ENCODE results near the gene METTL23.
"Not testable (repeated sequence)": the region's sequence is repeated elsewhere in the genome, so short reads cannot be mapped to it uniquely, and the experiment has no call there.

Gene METTL23

DNA sequence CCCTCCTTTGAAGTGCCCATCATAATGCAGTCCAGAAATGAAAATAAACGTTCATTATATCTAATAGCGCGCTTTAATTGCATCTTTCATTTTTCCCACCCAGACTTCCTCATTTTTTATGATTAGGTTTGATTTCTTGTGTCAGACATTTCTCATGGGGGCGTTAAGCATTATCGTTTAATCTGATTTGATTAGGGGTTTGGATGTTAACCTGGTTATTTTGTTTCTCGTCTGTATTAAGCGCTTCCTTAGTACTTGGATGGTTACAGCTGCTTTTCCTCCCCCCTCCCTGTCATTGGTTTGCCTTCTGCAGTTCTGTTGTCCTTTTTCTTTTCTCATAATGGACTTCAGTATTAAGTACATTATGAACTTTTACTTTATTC, 11.8 kb downstream of the METTL23 start:
- DNase-seq (ENCODE audit: low spot score), result no peak
- TF ChIP-seq CTCF (IDR thresholded peaks at IDR 0.05; ENCODE audit: extremely low read depth, missing control alignments), result no peak

GRCh38 chr17:76739568-76740115, 13.0 kb downstream of the METTL23 start:
- not testable (repeated sequence) for DNase-seq (ENCODE audit: low spot score)

GRCh38 chr17:76740329-76741118, 13.9 kb downstream of the METTL23 start:
- no peak for DNase-seq (ENCODE audit: low spot score)
- no peak for TF ChIP-seq CTCF (IDR thresholded peaks at IDR 0.05; ENCODE audit: extremely low read depth, missing control alignments)

- DNase-seq (ENCODE audit: low spot score), result no peak
- no peak for TF ChIP-seq CTCF (IDR thresholded peaks at IDR 0.05; ENCODE audit: extremely low read depth, missing control alignments)
These were observed 16.3 kb downstream of the METTL23 start for GRCh38 chr17:76742958-76743357.

DNA sequence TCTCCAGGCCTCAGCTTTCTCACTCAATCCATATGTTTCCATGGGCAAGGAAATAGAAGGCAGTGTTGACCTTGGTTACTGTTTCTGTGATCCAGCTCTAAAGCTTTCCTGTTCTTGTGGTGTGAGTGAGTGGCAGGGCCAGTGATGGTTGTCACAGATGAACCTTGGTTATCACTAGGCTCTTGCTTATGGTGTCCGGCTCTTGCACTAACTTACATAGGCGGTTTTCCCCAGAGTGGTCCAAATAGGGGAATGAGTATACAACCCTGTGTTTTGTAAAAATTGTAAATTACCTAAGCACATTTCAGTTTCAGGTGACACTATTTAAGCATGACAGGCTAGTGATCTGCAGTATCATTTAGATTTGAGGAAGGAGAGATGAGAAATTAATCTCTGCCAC, 18.1 kb downstream of the METTL23 start:
- no peak for TF ChIP-seq CTCF (IDR thresholded peaks at IDR 0.05; ENCODE audit: extremely low read depth, missing control alignments)
- no peak for DNase-seq (ENCODE audit: low spot score)

DNA sequence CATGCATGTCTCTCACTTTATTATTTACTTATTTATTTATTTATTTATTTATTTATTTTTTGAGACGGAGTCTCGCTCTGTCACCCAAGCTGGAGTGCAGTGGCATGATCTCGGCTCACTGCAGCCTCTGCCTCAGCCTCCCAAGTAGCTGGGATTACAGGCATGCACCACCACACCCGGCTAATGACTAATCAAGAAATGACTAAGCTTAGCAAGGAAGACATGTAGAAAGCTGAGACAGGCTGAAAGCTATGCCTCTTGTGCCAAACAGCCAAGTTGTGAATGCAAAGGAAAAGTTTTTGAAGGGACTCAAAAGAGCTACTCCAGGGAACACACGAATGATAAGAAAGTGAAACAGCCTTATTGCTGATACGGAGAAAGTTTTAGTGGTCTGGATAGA, 19.1 kb downstream of the METTL23 start:
- DNase-seq (ENCODE audit: low spot score), result not testable (repeated sequence)

GRCh38 chr17:76747716-76748363, 21.2 kb downstream of the METTL23 start:
- DNase-seq (ENCODE audit: low spot score), result no peak
- TF ChIP-seq CTCF (IDR thresholded peaks at IDR 0.05; ENCODE audit: extremely low read depth, missing control alignments), result no peak

DNA sequence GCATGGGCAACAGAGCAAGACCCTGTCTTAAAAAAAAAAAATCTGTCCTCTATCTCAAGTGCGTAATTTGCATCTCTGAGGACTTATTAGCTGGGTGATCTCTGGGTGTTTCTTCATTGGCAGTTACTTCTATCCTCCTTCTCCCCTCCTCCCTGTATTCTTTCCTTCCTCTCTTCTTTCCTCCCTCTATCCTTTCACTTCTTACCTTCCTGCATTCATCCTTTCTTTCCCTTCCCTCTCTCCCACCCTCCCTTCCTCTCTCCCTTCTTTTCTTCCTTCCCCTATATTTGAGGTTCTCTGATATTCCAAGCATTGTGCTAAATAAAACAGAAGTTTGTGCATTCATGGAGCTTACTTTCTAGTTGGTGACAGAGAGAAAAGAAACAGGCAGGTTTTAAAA, 22.0 kb downstream of the METTL23 start:
- no peak for DNase-seq (ENCODE audit: low spot score)
- no peak for TF ChIP-seq CTCF (IDR thresholded peaks at IDR 0.05; ENCODE audit: extremely low read depth, missing control alignments)
